HG03045 (cell line): Measurements from ENCODE around the gene RTRAF.

Experiments
- ATAC-seq: cut with Tn5 transposase; IDR thresholded peaks from one replicate; pipeline ENCODE4 v1.9.1; 2021; ENCODE audit warnings: mild to moderate bottlenecking, moderate library complexity; ENCODE audit not compliant: unreplicated experiment

The RTRAF gene

DNA sequence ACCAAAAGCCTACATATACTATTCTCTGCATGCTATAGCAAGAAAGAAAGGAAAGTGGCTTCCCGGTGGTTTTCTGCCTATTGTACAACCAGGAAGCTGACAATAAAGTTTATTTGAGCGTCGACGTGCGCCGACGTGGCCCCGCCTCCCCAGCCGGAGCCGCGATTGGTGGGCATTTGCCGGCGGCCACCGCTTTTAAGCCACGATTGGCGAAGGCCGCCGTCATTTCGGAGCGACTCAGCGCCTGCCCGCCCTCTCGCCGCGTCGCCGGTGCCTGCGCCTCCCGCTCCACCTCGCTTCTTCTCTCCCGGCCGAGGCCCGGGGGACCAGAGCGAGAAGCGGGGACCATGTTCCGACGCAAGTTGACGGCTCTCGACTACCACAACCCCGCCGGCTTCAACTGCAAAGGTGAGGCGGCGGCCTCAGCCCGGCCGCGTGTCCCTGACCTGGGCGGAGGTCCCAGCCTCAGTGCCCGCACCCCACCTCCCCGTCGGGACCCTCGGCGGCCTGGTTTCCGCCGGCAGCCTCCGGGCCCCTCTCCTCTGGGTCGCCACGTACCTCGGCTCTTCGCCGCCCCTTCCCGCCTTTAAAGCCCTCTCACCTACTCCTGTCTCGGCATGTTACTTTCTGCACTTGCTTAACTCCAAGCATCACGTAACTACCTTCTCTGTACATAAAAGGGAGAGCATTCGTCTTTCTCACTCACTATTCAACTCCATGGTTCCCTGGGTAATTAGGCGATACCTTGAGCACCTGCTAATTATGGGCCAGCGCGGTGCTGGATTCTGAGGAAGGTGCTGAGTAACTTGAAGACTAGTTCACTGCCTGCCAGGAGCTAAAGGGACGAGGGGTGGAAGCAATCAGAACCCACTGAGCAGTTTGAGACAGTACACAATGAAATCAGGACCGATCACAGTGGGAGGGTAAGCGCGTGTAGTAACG lies at the start of gene RTRAF:
Gene RTRAF (plus strand): TSS at position 254 of the 942 bp plus-strand sequence. CDS start 94 bp downstream, at position 348.
- peak; percentile 93 for ATAC-seq

DNA sequence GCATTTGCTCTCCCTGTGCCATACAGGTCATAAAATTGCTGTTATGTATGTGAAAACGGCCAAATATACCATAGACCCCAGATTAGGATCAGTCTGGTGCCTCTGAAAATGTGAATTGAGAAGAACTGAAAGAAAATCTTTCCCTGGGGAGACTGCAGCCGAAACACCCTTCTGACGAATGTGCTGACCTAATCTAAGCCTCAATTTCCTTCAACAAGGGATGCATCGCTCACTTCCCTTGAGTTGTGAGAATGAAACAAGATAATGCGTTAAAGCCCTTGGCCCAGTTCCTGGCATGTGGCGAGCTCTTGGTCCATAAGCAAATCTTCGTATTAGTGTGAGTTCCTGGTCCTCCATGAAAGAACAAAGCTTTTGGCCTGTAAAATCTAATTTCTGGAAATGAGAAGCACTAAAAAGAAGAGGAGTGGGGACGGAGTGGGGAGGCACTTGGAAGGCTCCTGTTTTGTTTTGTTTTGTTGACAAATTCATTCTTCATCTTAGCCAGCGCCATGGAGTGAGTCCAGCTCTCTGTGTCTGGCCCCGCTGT lies 49.5 kb upstream of the RTRAF start:
- no peak for ATAC-seq

DNA sequence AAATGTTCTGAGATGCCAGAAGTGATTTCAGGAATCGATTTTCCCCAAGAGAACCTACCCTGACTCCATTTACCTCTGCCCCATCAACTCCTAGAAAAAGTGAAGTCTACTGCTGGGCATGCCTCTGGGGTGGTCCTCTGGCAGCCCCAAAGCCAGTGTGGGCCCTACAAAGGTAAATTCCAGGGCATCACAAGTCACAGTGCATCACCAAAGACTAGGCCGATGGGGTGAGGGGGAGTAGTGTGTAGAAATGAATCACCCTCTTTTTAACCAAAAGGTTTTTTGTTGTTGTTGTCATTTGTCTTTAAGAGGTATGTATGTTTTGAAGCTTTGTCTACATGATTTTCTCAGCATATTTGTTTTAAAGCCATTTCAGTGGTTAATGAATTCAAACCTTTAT lies 46.4 kb upstream of the RTRAF start:
- ATAC-seq, result no peak

- ATAC-seq, result no peak
Measured at GRCh38 chr14:51950007-51950406, 39.3 kb upstream of the RTRAF start.

GRCh38 chr14:51951656-51952055 lies 37.7 kb upstream of the RTRAF start:
- no peak for ATAC-seq

- no peak for ATAC-seq
Measured at GRCh38 chr14:51954031-51954430, 35.3 kb upstream of the RTRAF start.

- ATAC-seq, result no peak
Measured at GRCh38 chr14:51954657-51955056, 34.7 kb upstream of the RTRAF start.

GRCh38 chr14:51957950-51958349 lies 31.4 kb upstream of the RTRAF start:
- no peak for ATAC-seq

DNA sequence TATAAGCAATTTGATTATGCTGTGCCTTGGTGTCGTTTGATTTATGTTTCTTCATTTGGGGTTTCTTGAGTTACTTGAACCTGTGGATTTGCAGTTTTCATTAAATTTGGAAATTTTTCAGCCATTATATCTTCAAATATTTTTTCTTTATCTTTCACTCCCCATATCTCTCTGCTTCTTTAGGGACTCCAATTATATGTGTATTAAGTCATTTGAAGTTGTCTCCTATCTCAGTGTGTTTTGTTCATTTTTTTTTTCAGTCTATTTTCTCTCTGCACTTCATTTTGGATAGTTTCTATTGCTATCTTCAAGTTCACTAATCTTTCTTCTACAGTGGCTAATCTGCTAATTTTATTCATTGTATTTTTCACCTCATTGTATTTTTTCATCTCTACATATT lies 29.4 kb upstream of the RTRAF start:
- no peak for ATAC-seq

- no peak for ATAC-seq
Measured at GRCh38 chr14:51960866-51961265, 28.5 kb upstream of the RTRAF start.

DNA sequence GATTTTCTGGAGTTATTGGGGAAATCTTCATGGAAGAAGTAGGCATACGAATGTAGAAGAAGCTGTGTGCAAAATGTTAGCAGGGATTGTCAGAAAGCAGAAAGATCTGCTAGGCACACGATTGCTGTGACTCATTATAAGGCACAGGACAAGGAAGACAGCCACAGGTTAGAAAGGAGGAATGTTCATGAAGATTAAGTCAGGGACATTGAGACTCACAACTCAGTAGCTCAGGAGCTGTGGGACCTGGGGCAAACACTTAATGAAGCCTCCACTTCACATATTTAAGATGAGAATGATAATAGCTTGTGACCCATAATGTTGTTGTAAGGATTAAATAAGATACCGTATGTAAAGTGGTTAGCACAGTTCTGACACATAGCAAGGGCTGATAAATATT lies 26.6 kb upstream of the RTRAF start:
- no peak for ATAC-seq

GRCh38 chr14:51963286-51963685 lies 26.1 kb upstream of the RTRAF start:
- ATAC-seq, result no peak

DNA sequence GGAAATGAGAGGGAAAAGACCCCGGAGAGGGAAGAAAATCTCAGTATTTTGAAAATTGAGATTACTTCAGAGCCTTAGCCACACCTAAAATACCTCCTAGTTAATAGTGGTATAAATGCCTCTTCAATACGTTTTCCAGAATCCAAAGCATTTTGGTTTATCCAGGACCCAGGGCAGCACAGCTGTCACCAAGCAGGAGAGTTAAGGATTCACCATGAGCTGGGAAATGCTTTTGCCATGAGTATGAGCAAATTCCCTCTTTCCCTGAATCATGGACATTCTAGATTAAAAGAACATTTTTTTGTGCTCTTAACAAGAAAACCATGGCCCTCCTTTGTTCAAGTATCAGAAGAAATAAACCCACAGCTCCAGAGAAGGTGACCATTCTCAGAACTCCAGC lies 21.8 kb upstream of the RTRAF start:
- no peak for ATAC-seq

DNA sequence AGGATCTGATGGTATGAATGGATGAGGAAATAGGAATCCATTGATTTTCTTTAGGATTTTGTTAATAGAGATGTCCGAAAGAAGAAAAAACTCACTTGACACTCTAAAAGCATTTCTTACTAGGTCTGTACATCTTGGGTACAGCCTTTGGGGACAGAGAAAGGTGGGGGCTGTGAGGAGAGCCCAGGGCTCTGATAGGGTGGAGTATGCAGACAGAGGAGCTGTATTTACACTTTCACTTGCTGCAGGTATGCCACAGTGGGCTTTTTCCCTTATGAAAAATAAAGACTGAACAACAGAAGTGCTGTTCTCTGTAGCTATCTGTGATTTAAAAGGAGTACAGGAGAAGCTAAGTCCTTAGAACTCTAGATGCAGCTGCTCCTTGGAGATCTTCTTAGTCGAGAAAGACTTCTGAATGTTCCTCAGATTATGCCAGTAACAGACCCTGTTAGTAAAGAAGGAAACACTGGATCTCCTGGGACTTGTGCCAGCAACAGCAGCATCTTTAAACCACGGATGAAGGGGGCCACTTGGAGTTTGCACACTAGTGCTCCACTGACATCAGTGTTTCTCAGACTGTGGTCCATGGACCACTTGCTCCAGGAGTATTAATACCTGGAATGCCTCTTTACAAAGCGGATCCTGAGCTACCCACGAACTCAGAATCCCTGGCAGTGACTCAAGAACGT lies 19.4 kb upstream of the RTRAF start:
- ATAC-seq, result no peak

DNA sequence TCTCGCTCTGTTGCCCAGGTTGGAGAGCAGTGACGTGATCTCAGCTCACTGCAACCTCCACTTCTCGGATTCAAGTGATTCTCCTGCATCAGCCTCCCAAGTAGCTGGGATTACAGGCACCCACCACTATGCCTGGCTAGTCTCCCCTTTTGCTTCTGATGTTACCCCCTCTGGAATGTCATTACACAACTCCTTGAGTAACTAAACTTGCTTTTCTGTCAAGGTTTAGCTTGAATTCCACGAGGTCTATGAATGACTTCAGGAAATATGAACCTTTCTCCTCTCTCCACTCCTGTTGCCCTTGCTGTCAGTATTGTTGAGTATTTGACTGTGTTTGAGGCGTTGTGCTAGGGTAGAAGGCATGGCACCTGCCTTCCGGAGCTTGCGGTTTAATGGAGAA lies 16.8 kb upstream of the RTRAF start:
- ATAC-seq, result no peak

GRCh38 chr14:51977075-51977474 lies 12.3 kb upstream of the RTRAF start:
- no peak for ATAC-seq

DNA sequence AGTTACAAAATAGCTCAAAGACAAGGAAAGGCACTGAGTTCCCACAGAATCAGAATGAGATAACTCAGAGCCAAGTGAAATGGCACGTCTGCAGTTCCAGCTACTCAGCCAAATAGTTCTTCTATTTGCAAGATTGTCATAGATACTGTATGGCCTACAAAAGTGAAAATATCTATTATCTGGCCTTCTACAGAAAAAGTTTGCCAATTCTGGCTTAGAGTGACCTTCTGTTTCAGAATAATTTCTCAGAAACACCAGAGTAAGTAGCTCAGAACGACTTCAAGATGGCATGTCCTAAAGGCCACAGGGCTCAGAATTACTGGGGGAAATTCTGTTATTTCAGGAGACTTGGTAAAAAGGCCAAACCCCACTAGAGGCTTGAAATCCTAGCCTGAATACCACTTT lies 10.7 kb upstream of the RTRAF start:
- no peak for ATAC-seq

DNA sequence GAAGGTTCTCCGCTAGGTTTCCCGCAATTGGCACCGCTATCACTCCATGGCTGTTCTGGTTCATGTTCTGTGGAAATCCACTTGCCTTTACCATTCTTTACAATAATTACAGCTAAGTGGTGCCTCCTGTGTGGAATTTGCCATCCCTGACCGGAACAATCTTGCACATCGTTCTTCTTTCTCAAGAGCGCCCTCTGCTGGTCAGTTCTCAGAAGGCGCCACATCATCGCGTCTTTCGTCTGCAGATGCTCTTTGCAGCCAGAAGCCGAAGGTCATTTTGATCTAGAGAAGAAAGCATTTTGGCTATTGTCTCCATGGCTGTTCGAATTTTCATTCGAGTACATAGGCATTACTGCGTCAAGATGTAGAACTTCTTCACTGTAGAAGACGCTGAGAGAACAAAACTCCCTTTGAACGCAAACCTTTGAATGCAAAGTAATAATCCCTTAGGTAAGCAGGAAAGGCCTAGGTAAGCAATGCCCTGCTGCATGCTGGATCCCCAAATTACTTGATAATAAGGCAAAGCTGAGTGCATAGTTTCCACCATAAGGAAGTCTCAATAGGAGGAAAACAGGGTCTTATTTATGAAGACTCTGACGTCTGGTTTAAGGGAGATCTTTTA lies 10.1 kb upstream of the RTRAF start:
- ATAC-seq, result peak; percentile 59

GRCh38 chr14:51981218-51981854 lies 8.0 kb upstream of the RTRAF start:
- no peak for ATAC-seq

DNA sequence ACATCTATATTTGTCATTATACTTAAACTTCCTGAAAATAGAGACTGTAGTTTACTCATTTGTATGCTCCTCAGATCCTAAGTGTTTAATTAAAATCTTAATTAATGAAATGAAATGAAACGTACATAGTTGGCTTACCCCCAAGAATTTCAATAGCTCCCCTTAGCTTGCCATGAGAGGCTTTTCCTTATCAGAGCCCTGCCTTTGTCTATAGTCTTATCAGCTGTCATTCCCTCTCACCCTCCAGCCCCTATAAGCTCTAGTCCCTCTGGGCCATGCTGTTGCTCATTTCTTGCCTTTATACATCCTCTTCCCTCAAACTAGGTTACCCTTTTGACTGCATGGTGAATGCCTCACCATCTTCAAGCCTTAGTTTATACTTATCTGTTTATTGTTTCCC lies 1.1 kb upstream of the RTRAF start:
- ATAC-seq, result no peak

- ATAC-seq, result no peak
Measured at GRCh38 chr14:51990488-51990887, 1.1 kb downstream of the RTRAF start.
